Smooth muscle cell (in vitro differentiated cells): ENCODE data around the gene CLASP1. TPM values are rescaled to one million over a fixed set of nuclear protein-coding genes. Genes with fewer than 3 reads are reported as not detected.
"Not testable (repeated sequence)": the region's sequence is repeated elsewhere in the genome, so short reads cannot be mapped to it uniquely, and the experiment has no call there.

ENCODE experiments used
- DNase-seq: peaks from one replicate; lab custom pipeline; 2025; ENCODE audit not compliant: unreplicated experiment; lab: John Stamatoyannopoulos, UW
- H2AFZ ChIP-seq: fragments of 200-600 bp; sonication (generic); 2 replicates; pipeline ENCODE4 v1.6.0; 2016; ENCODE audit warnings: antibody characterized with exemption, low read depth, mild to moderate bottlenecking
- H3F3A ChIP-seq: fragments of 200-600 bp; sonication (generic); 2 replicates; pipeline ENCODE4 v1.6.0; 2017; ENCODE audit warnings: antibody characterized with exemption, low read depth
- H3K27ac ChIP-seq: fragments of 200-600 bp; sonication (generic); 2 replicates; pipeline ENCODE4 v1.5.1; 2016; ENCODE audit warnings: low read depth, mild to moderate bottlenecking
- H3K27me3 ChIP-seq: fragments of 200-600 bp; sonication (generic); 2 replicates; pipeline ENCODE4 v1.6.1; 2016; ENCODE audit warnings: low read depth, mild to moderate bottlenecking
- H3K36me3 ChIP-seq: fragments of 200-600 bp; sonication (generic); 2 replicates; pipeline ENCODE4 v1.5.1; 2016; ENCODE audit warnings: low read depth
- H3K4me1 ChIP-seq: fragments of 200-600 bp; sonication (generic); 2 replicates; pipeline ENCODE4 v1.5.1; 2016; ENCODE audit warnings: low read depth
- H3K4me2 ChIP-seq: fragments of 200-600 bp; sonication (generic); 2 replicates; pipeline ENCODE4 v1.6.0; 2016; ENCODE audit warnings: mild to moderate bottlenecking
- H3K4me3 ChIP-seq: fragments of 200-600 bp; sonication (generic); 2 replicates; pipeline ENCODE4 v1.5.1; 2016; ENCODE audit warnings: mild to moderate bottlenecking
- H3K79me2 ChIP-seq: fragments of 200-600 bp; sonication (generic); 2 replicates; pipeline ENCODE4 v1.6.0; 2016; ENCODE audit warnings: low read depth, mild to moderate bottlenecking
- H3K9ac ChIP-seq: fragments of 200-600 bp; sonication (generic); 2 replicates; pipeline ENCODE4 v1.6.0; 2016; ENCODE audit warnings: low read depth
- H3K9me3 ChIP-seq: fragments of 200-600 bp; sonication (generic); replicated peaks from 2 replicates; pipeline ENCODE4 v1.5.1; 2016; ENCODE audit warnings: low read depth
- H4K20me1 ChIP-seq: fragments of 200-600 bp; sonication (generic); 2 replicates; pipeline ENCODE4 v1.6.0; 2016; ENCODE audit warnings: low read depth
- CTCF ChIP-seq: fragments of 200-600 bp; sonication (generic); IDR thresholded peaks from 2 replicates; pipeline ENCODE4 v1.5.1; 2017; ENCODE audit warnings: borderline replicate concordance, mild to moderate bottlenecking, antibody characterized with exemption; ENCODE audit not compliant: insufficient read depth, poor library complexity, severe bottlenecking
- WGBS: methylation state at CpG from one replicate; pipeline ENCODE4 v1.1.7; 2016; ENCODE audit warnings: low lambda C conversion rate; 5-methylcytosine and 5-hydroxymethylcytosine counted together
- polyA plus RNA-seq: library from polyadenylated mRNA; unstranded; fragments of >200 nt; fragmentation: Nextera tagmentation; extraction: Ambion mirVana; gene quantifications from 2 replicates; pipeline ENCODE4 v1.2.1, GENCODE V29; 2016
- total RNA-seq: library from RNA; depleted of rRNA; stranded (reverse); fragments of >200 nt; gene quantifications from 2 replicates; pipeline ENCODE4 v1.2.3, GENCODE V29; 2014

The CLASP1 gene
- total and polyA plus RNA-seq, 2 experiments from 2014 or later, result 15.0 to 33.8 TPM

DNA sequence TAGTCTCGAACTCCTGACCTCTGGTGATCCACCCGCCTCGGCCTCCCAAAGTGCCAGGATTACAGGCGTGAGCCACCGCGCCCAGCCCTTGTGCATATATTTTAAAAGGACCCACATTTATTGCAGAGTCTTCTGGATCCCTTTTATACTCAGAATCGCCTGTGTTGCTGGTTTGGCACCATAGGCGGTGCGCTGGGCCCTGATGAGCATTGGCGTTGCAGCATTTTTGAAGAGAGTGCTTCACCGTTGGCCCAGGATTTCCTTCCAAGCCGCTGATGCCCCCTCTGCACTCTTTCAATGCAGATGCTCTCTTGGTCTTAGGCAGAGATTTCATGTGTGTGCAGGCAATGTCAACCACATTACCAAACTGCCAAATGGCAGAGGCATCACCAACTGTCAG is 350.8 kb downstream of the CLASP1 start:
- no peaks in the 10 kb centered on the region for H3K36me3 ChIP-seq
- no peak overlapping the region for H2AFZ ChIP-seq
- no peaks in the 10 kb centered on the region for H3K9me3 ChIP-seq
- no peaks in the 10 kb centered on the region for H3K4me1 ChIP-seq
- WGBS, result 92% methylated on average over 12 of the region's 12 CpGs
- H3K4me3 ChIP-seq, result no peak overlapping the region
- H3K4me2 ChIP-seq, result no peak overlapping the region
- H3F3A ChIP-seq, result no peaks in the 10 kb centered on the region
- no peaks in the 10 kb centered on the region for H4K20me1 ChIP-seq
- DNase-seq, result no peak
- no peak overlapping the region for H3K27ac ChIP-seq
- H3K9ac ChIP-seq, result no peak overlapping the region
- TF ChIP-seq CTCF, result no peak
- H3K27me3 ChIP-seq, result peaks cover 4% of the 10 kb centered on the region
- H3K79me2 ChIP-seq, result no peaks in the 10 kb centered on the region

DNA sequence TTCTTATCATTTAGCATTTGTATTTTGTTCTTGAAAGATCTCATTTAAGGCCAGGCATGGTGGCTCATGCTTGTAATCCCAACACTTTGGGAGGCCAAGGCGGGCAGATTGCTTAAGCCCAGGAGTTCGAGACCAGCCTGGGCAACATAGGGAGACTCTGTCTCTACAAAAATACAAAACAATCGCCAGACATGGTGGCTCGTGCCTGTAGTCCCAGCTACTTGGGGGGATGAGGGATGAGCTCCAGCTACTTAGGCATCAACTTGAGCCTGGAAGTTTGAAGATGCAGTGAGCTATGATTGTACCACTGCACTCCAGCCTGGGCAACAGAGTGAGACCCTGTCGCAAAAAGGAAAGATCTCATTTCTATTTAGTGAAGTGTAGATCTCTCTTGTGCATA is 351.4 kb downstream of the CLASP1 start:
- not testable (repeated sequence) for H4K20me1 ChIP-seq, H3K4me3 ChIP-seq, H3K27ac ChIP-seq, H3K79me2 ChIP-seq, H3F3A ChIP-seq, H3K4me1 ChIP-seq, H3K36me3 ChIP-seq, DNase-seq, H3K9me3 ChIP-seq, H3K27me3 ChIP-seq, H3K4me2 ChIP-seq, H2AFZ ChIP-seq, H3K9ac ChIP-seq
- WGBS, result 89% methylated on average over 5 of the region's 5 CpGs

- Histone ChIP-seq H3K9ac (no peak overlapping the region), H3K4me2 (no peak overlapping the region), H3K27me3 (peaks cover 4% of the 10 kb centered on the region), H3K36me3 (no peaks in the 10 kb centered on the region), H3K4me1 (no peaks in the 10 kb centered on the region), H3K27ac (no peak overlapping the region), H2AFZ (no peak overlapping the region), H3K9me3 (no peaks in the 10 kb centered on the region), H3F3A (no peaks in the 10 kb centered on the region), H3K4me3 (no peak overlapping the region), H3K79me2 (no peaks in the 10 kb centered on the region), H4K20me1 (no peaks in the 10 kb centered on the region)
- DNase-seq, result no peak
- TF ChIP-seq CTCF, result peak; percentile 42
- WGBS, result 51% methylated on average over 9 of the region's 9 CpGs
Measured at GRCh38 chr2:121297217-121297830, 351.9 kb downstream of the CLASP1 start.

- no peak overlapping the region for H2AFZ ChIP-seq
- H3K36me3 ChIP-seq, result no peaks in the 10 kb centered on the region
- H3K27me3 ChIP-seq, result peaks cover 5% of the 10 kb centered on the region
- no peak overlapping the region for H3K4me3 ChIP-seq
- TF ChIP-seq CTCF, result no peak
- DNase-seq, result no peak
- 77% methylated on average over 7 of the region's 7 CpGs for WGBS
- H3K9ac ChIP-seq, result no peak overlapping the region
- no peaks in the 10 kb centered on the region for H3K9me3 ChIP-seq
- no peaks in the 10 kb centered on the region for H4K20me1 ChIP-seq
- no peaks in the 10 kb centered on the region for H3K79me2 ChIP-seq
- no peak overlapping the region for H3K27ac ChIP-seq
- H3K4me1 ChIP-seq, result no peaks in the 10 kb centered on the region
- no peaks in the 10 kb centered on the region for H3F3A ChIP-seq
- H3K4me2 ChIP-seq, result no peak overlapping the region
Measured at GRCh38 chr2:121295911-121296650, 353.2 kb downstream of the CLASP1 start.
